Nephron (organoid): ENCODE data around the gene NES.
A peak's percentile ranks its signal among the peaks of the same experiment; 100 is the strongest.

Experiments
- H3K27ac Mint-ChIP-seq, 3 experiments: 2 replicates each; pipeline ENCODE4 v1.8.0; 2020; ENCODE audit warnings: mixed read lengths in 3 of 3, mild to moderate bottlenecking in 2 of 3, moderate library complexity in 1 of 3
- H3K27me3 Mint-ChIP-seq: 2 replicates; pipeline ENCODE4 v1.8.0; 2021; ENCODE audit warnings: low read depth, mild to moderate bottlenecking, moderate library complexity, mixed read lengths
- H3K36me3 Mint-ChIP-seq: 2 replicates; pipeline ENCODE4 v1.8.0; 2020; ENCODE audit warnings: low read depth, mixed read lengths
- H3K4me1 Mint-ChIP-seq: 2 replicates; pipeline ENCODE4 v1.8.0; 2020; ENCODE audit warnings: mixed read lengths
- H3K4me3 Mint-ChIP-seq, 3 experiments: 2 replicates each; pipeline ENCODE4 v1.8.0; 2020; ENCODE audit warnings: mild to moderate bottlenecking in 3 of 3, mixed read lengths in 3 of 3, moderate library complexity in 2 of 3
- H3K9me3 Mint-ChIP-seq: 2 replicates; pipeline ENCODE4 v1.8.0; 2020; ENCODE audit warnings: mixed read lengths
- CTCF ChIP-seq, 3 experiments: fragments of 200-600 bp; sonication (generic); IDR thresholded peaks; one replicate each; pipeline ENCODE4 v1.5.0; 2021; ENCODE audit warnings: antibody characterized with exemption in 3 of 3; ENCODE audit not compliant: unreplicated experiment in 3 of 3

Gene NES

GRCh38 chr1:156709031-156709430 is 31.8 kb upstream of the NES start:
- no peak for TF ChIP-seq CTCF (IDR thresholded peaks at IDR 0.05; ENCODE audit: unreplicated experiment in 3 of 3)
- peak overlapping the region; percentile 97 to 98 (median 98) for H3K27ac Mint-ChIP-seq
- no peaks in the 10 kb centered on the region for H3K9me3 Mint-ChIP-seq
- no peaks in the 10 kb centered on the region for H3K27me3 Mint-ChIP-seq
- peaks cover 62% of the 10 kb centered on the region for H3K4me1 Mint-ChIP-seq
- H3K4me3 Mint-ChIP-seq, result peak overlapping the region in 2 of 3 experiments; percentile 5 to 19
- H3K36me3 Mint-ChIP-seq, result no peaks in the 10 kb centered on the region

GRCh38 chr1:156708218-156708661 is 31.0 kb upstream of the NES start:
- Mint-ChIP-seq H3K27ac (peak overlapping the region; percentile 97 to 98 (median 98)), H3K27me3 (no peaks in the 10 kb centered on the region), H3K9me3 (no peaks in the 10 kb centered on the region), H3K4me1 (peaks cover 70% of the 10 kb centered on the region), H3K36me3 (peaks cover 2% of the 10 kb centered on the region), H3K4me3 (peak overlapping the region; percentile 19 to 73 (median 33))
- TF ChIP-seq CTCF (IDR thresholded peaks at IDR 0.05; ENCODE audit: unreplicated experiment in 3 of 3), result no peak

GRCh38 chr1:156707417-156708217 is 30.4 kb upstream of the NES start:
- H3K4me3 Mint-ChIP-seq, result peak overlapping the region; percentile 71 to 86 (median 73)
- no peaks in the 10 kb centered on the region for H3K9me3 Mint-ChIP-seq
- peaks cover 74% of the 10 kb centered on the region for H3K4me1 Mint-ChIP-seq
- H3K27ac Mint-ChIP-seq, result peak overlapping the region; percentile 97 to 98 (median 98)
- no peak for TF ChIP-seq CTCF (IDR thresholded peaks at IDR 0.05; ENCODE audit: unreplicated experiment in 3 of 3)
- H3K36me3 Mint-ChIP-seq, result peaks cover 5% of the 10 kb centered on the region
- no peaks in the 10 kb centered on the region for H3K27me3 Mint-ChIP-seq

GRCh38 chr1:156706657-156707416 is 29.6 kb upstream of the NES start:
- H3K9me3 Mint-ChIP-seq, result no peaks in the 10 kb centered on the region
- H3K4me1 Mint-ChIP-seq, result peaks cover 66% of the 10 kb centered on the region
- no peaks in the 10 kb centered on the region for H3K27me3 Mint-ChIP-seq
- peak overlapping the region; percentile 97 to 98 (median 98) for H3K27ac Mint-ChIP-seq
- TF ChIP-seq CTCF (IDR thresholded peaks at IDR 0.05; ENCODE audit: unreplicated experiment in 3 of 3), result no peak
- peaks cover 5% of the 10 kb centered on the region for H3K36me3 Mint-ChIP-seq
- peak overlapping the region; percentile 84 to 89 (median 86) for H3K4me3 Mint-ChIP-seq

- TF ChIP-seq CTCF (IDR thresholded peaks at IDR 0.05; ENCODE audit: unreplicated experiment in 3 of 3), result peak; percentile 82 to 95 (median 94)
- Mint-ChIP-seq H3K4me1 (peaks cover 67% of the 10 kb centered on the region), H3K36me3 (peaks cover 11% of the 10 kb centered on the region), H3K9me3 (no peaks in the 10 kb centered on the region), H3K27me3 (no peaks in the 10 kb centered on the region), H3K4me3 (peak overlapping the region; percentile 84 to 89 (median 86)), H3K27ac (peak overlapping the region; percentile 97 to 98 (median 98))
Measured at GRCh38 chr1:156705918-156706656, 28.9 kb upstream of the NES start.
